Fibroblast of lung (primary cell): Measurements from ENCODE around the gene TMEM31.

ENCODE experiments used
- CTCF ChIP-seq, 2 donors: IDR thresholded peaks in 1 of 2; conservative IDR thresholded peaks in 1 of 2; 1 replicate in 1 of 2; 2 replicates in 1 of 2; pipeline ENCODE4 v1.5.1; 2011 to 2012; ENCODE audit warnings: low read length in 2 of 2, control low read depth in 1 of 2, inconsistent platforms in 1 of 2, low read depth in 1 of 2, mild to moderate bottlenecking in 1 of 2
- EZH2 ChIP-seq: IDR thresholded peaks from 2 replicates; pipeline ENCODE4 v1.5.1; 2012; ENCODE audit warnings: low read length, control low read depth, mild to moderate bottlenecking; ENCODE audit errors: missing control alignments

GRCh38 chrX:103739421-103739820 lies 28.7 kb downstream of the TMEM31 start:
- TF ChIP-seq CTCF (conservative IDR thresholded peaks at IDR 0.05 in 1 of 2, IDR thresholded peaks at IDR 0.05 in 1 of 2; ENCODE audit: low read depth in 1 of 2, low read length in 2 of 2) (no peak), EZH2 (no peak)
